GM12892 (cell line): Measurements from ENCODE around the gene ULK4.

Experiments used
- POLR2A ChIP-seq: IDR thresholded peaks from 2 replicates; pipeline ENCODE4 v1.6.1; 2011; ENCODE audit warnings: low read depth, low read length, control low read depth
- POLR2AphosphoS5 ChIP-seq: IDR thresholded peaks from 2 replicates; pipeline ENCODE4 v1.6.1; 2011; ENCODE audit warnings: low read depth, low read length, control low read depth

DNA sequence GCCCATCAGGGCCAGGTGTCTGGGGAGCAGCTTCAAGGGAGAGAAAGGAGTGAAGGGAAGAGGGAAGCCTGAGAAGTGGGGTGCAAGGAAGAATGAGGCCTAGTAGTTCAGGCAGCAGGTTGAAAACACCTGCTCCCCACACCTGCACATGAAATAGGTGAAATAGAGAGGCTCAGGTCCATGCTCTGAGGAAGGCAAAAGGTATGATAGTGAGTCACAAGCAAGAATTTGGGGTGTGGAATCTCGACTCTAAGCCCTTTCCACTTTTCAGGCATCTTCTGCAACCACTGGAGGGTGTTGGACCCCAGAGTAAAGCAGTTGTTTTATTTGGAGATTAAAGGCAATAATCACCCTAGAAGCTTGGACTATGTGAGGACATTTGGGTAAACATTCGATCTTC is 605.1 kb downstream of the ULK4 start:
- TF ChIP-seq POLR2A (no peak), POLR2AphosphoS5 (no peak)
